Astrocyte of the cerebellum (primary cell): ENCODE measurements around the gene SAMMSON.

ENCODE experiments used
- DNase-seq: peaks from one replicate; pipeline ENCODE4 v3.0.0-alpha.2; 2011; ENCODE audit warnings: low read depth
- H3K4me3 ChIP-seq: 2 replicates; pipeline ENCODE4 v1.5.1; 2011; ENCODE audit warnings: mild to moderate bottlenecking, low read depth, low read length, moderate library complexity
- in situ Hi-C: cut with HindIII; loops from 2 replicates; pipeline ENCODE4 v1.10.0; 2017; ENCODE audit warnings: low sequenced_read_pairs
- TF ChIP-seq, protein P1 (sequence below): IDR thresholded peaks from 2 replicates; pipeline ENCODE4 v1.5.1; 2012; ENCODE audit warnings: low read length, low read depth, moderate library complexity, mild to moderate bottlenecking; ENCODE audit errors: missing control alignments

Gene SAMMSON

DNA sequence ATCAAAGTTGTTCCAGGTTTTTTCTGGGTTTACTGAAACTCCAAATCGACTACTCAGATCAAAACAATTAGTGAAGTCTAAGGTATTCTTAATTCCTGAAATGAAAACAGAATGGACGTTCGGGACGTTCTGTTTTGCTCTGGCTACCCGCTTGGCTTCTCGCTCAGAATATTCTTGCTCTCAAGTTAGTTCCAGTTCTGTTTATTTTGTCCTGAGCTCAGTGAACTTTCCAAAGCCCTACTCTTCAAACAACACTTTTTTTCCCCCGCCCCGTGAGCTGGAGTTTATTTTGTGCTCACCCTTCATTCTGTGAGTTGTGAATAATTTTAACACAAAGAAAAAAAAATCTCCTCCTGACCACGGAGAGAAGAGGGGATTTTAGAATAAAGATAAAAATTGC is 72.6 kb downstream of the SAMMSON start:
- H3K4me3 ChIP-seq, result peak overlapping the region; percentile 26
- TF ChIP-seq, protein P1, sequence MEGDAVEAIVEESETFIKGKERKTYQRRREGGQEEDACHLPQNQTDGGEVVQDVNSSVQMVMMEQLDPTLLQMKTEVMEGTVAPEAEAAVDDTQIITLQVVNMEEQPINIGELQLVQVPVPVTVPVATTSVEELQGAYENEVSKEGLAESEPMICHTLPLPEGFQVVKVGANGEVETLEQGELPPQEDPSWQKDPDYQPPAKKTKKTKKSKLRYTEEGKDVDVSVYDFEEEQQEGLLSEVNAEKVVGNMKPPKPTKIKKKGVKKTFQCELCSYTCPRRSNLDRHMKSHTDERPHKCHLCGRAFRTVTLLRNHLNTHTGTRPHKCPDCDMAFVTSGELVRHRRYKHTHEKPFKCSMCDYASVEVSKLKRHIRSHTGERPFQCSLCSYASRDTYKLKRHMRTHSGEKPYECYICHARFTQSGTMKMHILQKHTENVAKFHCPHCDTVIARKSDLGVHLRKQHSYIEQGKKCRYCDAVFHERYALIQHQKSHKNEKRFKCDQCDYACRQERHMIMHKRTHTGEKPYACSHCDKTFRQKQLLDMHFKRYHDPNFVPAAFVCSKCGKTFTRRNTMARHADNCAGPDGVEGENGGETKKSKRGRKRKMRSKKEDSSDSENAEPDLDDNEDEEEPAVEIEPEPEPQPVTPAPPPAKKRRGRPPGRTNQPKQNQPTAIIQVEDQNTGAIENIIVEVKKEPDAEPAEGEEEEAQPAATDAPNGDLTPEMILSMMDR, result no peak
- in situ Hi-C loops, result no loop called here
- DNase-seq, result no peak

DNA sequence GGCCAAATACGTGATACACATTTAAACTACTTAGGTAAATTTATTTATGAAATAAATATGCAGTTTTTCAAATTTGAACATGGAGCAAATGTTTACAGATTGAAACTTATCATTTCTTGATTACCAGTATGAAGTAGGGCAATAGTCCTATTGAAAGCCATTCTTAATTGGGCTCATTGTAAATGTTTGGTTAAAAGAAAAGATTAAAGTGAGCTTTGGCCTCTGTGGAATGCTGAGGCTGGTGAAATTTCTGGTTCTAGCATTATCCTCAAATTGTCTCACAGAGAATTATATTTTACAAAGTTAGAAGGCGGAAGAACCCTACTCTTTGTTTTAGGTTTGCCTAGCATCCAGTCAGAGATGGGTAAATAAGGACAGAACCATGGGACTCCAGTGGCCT is 73.2 kb downstream of the SAMMSON start:
- TF ChIP-seq, protein P1, result no peak
- no peak for DNase-seq
- in situ Hi-C loops, result no loop called here
- H3K4me3 ChIP-seq, result no peak overlapping the region

DNA sequence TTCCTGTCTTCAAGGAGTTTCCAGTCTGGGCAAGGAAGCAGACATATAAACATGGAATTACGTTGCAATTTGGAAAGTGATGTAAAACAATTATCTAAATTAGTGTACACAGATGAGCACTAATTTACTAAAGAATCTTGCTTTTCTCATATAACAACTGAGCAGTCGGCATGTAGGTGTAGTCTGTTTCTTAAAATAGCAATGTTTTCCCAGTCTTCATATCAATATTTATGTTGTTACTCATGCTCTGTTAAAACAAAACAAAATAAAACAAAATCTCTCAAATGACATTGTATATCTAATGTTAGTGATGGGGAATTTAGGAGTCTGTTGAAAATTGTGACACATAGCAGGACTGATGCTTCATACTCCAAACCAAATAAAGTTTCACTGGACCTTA is 75.6 kb downstream of the SAMMSON start:
- TF ChIP-seq, protein P1, result no peak
- in situ Hi-C loops, result no loop called here
- DNase-seq, result no peak
- H3K4me3 ChIP-seq, result no peak overlapping the region

DNA sequence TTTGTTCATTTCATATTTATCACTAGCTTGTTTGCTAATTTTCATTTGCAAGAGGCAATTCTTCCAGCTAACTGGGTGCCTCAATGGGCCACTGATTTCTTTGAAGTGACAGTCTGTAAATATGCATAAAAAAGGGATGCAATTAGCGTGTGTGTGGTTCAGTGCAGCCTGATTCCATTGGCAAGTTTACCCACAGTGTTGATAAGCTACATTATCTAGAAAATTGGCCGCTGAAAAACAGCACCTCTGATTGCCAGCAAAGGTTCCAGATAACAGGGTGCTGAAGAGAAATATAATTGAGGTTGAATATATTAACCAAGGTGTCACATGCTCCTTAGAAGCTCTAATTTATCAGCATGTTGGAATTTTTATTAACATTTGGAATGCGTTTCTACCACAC is 76.9 kb downstream of the SAMMSON start:
- TF ChIP-seq, protein P1, result no peak
- no peak for DNase-seq
- in situ Hi-C loops, result no loop called here
- H3K4me3 ChIP-seq, result no peak overlapping the region

GRCh38 chr3:70078778-70079177 is 79.2 kb downstream of the SAMMSON start:
- no peak for DNase-seq
- in situ Hi-C loops, result no loop called here
- no peak overlapping the region for H3K4me3 ChIP-seq
- TF ChIP-seq, protein P1, result no peak

- H3K4me3 ChIP-seq, result no peak overlapping the region
- TF ChIP-seq, protein P1, result no peak
- DNase-seq, result no peak
- in situ Hi-C loops, result no loop called here
These were observed 86.1 kb downstream of the SAMMSON start for GRCh38 chr3:70085613-70086012.

DNA sequence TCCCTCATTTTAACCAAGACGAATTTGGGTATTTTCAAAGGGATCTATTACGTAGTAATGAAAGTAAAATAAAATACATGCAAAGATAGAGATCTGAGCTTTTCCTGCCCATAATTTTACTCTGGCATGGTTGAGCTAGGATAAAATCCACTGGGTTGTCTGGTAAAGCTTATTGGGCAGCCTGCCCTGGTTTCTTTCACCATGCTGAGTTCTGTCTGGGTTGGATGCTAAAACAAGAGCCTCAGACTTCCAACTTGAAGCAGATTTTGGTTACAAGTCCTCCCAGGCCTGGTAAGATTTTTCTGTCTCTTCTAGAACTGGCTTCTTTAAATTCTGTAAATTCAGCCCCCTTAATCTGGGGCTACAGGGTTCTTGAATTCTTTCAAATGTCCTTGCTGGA is 86.8 kb downstream of the SAMMSON start:
- no peak overlapping the region for H3K4me3 ChIP-seq
- in situ Hi-C loops, result no loop called here
- TF ChIP-seq, protein P1, result no peak
- DNase-seq, result no peak
